ENCODE data around the gene NPC1. TPM values are rescaled to one million over a fixed set of nuclear protein-coding genes. Genes with fewer than 3 reads are reported as not detected.
A peak's percentile ranks its signal among the peaks of the same experiment; 100 is the strongest.
"Not testable (repeated sequence)": the region's sequence is repeated elsewhere in the genome, so short reads cannot be mapped to it uniquely, and the experiment has no call there.

Gene NPC1
- total and polyA plus RNA-seq, 5 experiments from 2014 or later: 5.0 to 38.8 (median 15.5) TPM

DNA sequence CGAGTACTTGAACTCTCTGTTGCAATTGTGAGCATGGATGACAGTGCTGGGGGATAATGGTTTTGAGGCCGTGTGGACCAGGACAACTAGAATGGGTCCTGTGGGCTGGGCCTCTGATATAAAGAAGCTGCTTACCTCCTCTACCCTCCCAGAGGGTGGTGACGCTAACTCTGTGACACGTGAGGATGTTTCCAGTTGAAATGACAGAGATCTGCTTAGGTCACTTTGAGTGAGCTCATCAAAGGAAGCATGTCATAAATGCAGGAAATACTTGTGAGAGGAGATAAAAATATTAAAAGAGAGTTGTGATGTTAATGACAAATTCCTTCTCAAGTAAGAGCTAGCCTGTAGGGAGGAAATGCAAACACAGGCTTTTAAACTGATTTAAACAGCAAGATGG, 66.6 kb downstream of the NPC1 start:
- DNase-seq (no peak), ATAC-seq (no peak)
- Mint-ChIP-seq H3K4me3 (no peak overlapping the region), H3K4me1 (peaks cover 5 to 11% (median 6%) of the 10 kb centered on the region in 4 donors), H3K36me3 (peaks cover 0 to 86% (median 36%) of the 10 kb centered on the region in 3 donors), H3K27ac (peak overlapping the region in 2 of 10 donors; percentile 31 to 44), H3K27me3 (no peaks in the 10 kb centered on the region), H3K9me3 (no peaks in the 10 kb centered on the region)
- POLR2A ChIA-PET: no interaction called here

DNA sequence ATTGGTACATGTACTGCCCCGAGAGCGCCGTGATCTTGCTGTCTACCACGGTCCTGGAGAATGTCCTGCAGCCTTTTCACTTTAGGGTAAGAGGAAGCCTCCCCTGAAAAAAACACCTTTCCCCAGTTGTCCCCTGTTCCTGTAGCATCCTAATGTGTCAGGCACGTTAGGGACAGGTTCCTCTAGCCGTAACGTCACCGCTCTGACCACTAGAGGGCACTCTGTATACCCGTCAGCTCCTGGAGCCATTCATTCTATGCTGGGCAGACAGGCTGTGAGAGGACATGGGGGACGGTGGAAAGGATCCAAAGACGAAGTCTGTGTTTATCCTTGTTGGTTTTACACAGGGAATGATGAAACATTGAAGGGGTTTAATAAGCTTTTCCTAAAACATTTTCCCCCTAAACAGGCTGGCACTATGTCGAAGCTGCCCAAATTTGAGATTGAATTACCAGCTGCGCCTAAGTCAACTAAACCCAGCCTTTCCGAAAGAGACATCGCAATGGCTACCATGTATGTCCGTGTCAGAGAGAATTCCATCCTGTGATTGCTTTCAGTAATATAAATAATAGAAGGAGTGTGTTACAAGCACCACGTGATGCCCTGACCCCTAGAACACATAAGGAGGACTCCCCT, 70.3 kb downstream of the NPC1 start:
- peak; percentile 99 for ATAC-seq
- H3K9me3 Mint-ChIP-seq: no peaks in the 10 kb centered on the region
- POLR2A ChIA-PET: interaction anchor here (1.0 to 1.5 kb wide), 3 partner anchors 13 to 71 kb away, joined by 4 to 8 read pairs (median 4); partner anchors contain the start of genes NPC1 and RMC1
- peaks cover 9 to 29% (median 15%) of the 10 kb centered on the region in 4 donors for H3K4me1 Mint-ChIP-seq
- H3K27me3 Mint-ChIP-seq: no peaks in the 10 kb centered on the region
- peaks cover 0 to 82% (median 19%) of the 10 kb centered on the region in 3 donors for H3K36me3 Mint-ChIP-seq
- peak overlapping the region in 7 of 10 donors; percentile 2 to 84 (median 28) for H3K27ac Mint-ChIP-seq
- peak; percentile 51 to 83 (median 68) for DNase-seq
- no peak overlapping the region for H3K4me3 Mint-ChIP-seq

DNA sequence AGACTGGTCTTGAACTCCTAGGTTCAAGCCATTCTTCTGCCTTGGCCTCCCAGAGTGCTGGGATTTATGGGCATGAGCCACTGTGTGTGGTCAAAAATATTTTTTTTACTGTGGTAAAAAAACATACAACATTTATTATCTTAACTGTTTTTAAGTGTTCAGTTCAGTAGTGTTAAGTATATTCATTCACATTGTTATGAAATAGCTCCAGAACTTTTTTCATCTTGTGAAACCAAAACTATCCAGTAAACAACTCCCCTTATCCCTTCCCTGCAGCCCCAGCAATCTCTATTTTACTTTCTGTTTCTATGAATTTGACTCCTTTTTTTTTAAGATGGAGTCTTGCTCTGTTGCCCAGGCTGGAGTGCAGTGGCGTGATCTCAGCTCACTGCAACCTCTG, 73.7 kb downstream of the NPC1 start:
- H3K36me3 Mint-ChIP-seq: peaks cover 0 to 81% (median 23%) of the 10 kb centered on the region in 3 donors
- POLR2A ChIA-PET: no interaction called here
- H3K9me3 Mint-ChIP-seq: no peaks in the 10 kb centered on the region
- H3K4me3 Mint-ChIP-seq: no peak overlapping the region
- peak overlapping the region in 9 of 10 donors; percentile 10 to 80 (median 58) for H3K27ac Mint-ChIP-seq
- ATAC-seq (no peak), DNase-seq (no peak)
- H3K4me1 Mint-ChIP-seq: peaks cover 13 to 40% (median 26%) of the 10 kb centered on the region in 4 donors
- no peaks in the 10 kb centered on the region for H3K27me3 Mint-ChIP-seq

DNA sequence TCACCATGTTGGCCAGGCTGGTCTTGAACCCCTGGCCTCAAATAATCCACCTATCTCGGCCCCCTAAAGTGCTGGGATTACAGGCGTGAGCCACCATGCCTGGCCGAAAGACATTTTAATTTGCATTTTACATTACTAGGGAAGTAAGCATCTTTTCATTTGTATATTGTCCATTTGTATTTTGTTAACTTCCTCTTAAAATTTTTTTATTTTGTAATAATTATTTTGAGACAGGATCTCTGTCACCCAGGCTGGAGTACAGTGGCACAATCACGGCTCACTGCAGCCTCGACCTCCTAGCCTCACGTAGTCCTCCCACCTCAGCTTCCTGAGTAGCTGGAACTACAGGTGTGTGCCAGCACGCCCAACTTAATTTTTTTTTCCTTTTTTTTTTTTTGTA, 74.1 kb downstream of the NPC1 start:
- peaks cover 0 to 81% (median 24%) of the 10 kb centered on the region in 3 donors for H3K36me3 Mint-ChIP-seq
- ATAC-seq, H3K9me3 Mint-ChIP-seq, H3K4me3 Mint-ChIP-seq, H3K27me3 Mint-ChIP-seq, DNase-seq, POLR2A ChIA-PET: not testable (repeated sequence)
- peaks cover 15 to 45% (median 29%) of the 10 kb centered on the region in 4 donors for H3K4me1 Mint-ChIP-seq
- peak overlapping the region in 5 of 10 donors; percentile 41 to 69 (median 59) for H3K27ac Mint-ChIP-seq

DNA sequence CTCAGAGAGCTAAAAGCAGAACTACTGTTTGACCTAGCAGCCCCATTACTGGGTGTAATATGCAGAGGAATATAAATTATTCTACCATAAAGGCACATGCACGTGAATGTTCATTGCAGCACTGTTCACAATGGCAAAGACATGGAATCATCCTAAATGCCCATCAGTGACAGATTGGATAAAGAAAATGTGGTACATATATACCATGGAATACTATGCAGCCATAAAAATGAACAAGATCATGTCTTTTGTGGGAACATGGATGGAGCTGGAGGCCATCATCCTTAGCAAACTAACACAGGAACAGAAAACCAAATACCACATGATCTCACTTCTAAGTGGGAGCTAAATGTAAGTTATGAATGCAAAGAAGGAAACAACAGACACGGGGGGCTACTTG, 75.4 kb downstream of the NPC1 start:
- H3K4me1 Mint-ChIP-seq: peaks cover 16 to 50% (median 34%) of the 10 kb centered on the region in 4 donors
- H3K36me3 Mint-ChIP-seq: peaks cover 0 to 78% (median 24%) of the 10 kb centered on the region in 3 donors
- H3K27me3 Mint-ChIP-seq, POLR2A ChIA-PET, ATAC-seq, DNase-seq, H3K9me3 Mint-ChIP-seq, H3K4me3 Mint-ChIP-seq: not testable (repeated sequence)
- peak overlapping the region in 2 of 10 donors; percentile 25 to 32 for H3K27ac Mint-ChIP-seq

DNA sequence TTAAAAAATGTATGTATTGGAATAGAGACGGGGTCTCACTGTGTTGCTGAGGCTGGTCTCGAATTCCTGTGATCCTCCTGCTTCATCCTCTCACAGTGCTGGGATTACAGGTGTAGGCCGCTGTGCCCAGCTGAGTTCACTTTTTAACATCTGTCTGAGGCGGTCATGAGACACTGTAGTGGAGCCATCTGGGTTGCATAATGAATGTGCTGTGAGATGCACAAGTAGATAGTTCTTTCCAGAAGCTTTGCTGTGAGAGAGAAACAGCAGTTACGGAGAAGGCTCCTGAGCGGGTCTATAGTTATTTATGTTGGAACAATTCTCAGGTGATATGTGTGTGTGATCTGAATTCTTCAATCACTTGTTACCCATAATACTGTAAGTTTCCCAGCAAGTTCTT, 79.9 kb downstream of the NPC1 start:
- Mint-ChIP-seq H3K36me3 (peaks cover 0 to 53% (median 20%) of the 10 kb centered on the region in 3 donors), H3K27ac (no peak overlapping the region), H3K4me1 (peaks cover 24 to 63% (median 52%) of the 10 kb centered on the region in 4 donors), H3K9me3 (no peaks in the 10 kb centered on the region), H3K27me3 (no peaks in the 10 kb centered on the region), H3K4me3 (peak overlapping the region in 4 of 10 donors; percentile 7 to 52 (median 30))
- no peak for DNase-seq
- POLR2A ChIA-PET: no interaction called here
- ATAC-seq: no peak

DNA sequence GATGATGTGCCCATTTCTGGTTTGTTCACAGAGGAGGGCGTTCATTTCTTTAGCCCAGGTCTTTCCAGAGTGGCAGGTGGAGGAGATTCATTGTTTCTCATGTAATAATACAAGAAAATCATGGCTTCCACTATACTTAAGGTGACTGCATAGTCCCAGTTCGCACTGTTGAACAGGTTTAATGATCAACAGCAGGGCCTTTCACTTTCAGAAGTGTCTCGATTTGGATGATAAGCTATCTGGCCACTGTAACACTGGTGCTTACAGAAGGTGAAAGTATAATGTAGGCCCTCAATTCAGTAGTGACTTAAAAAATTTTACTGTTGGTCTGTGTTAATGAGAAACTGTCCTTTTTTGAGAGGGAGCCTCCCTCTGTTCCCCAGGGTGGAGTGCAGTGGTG, 81.6 kb downstream of the NPC1 start:
- POLR2A ChIA-PET: no interaction called here
- no peak for DNase-seq

DNA sequence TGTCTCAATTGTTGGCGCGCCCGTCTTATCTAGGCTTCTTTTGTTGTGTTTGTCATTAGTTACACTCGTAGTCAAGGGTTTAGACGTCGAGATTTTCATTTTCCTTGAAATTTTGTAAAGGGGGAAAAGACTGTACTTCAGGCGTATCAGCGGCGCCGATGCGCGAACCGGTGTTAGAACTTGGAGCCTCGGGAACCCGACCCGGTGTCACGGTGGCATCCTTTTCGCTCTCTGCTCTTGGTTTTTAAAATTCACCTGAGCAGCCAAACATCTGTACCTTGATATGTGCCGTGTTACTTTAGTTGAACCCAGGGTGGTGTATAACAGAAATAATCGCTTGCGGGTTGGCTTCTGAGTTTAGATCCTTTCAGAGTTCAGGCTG, 82.4 kb downstream of the NPC1 start:
- ATAC-seq (no peak), DNase-seq (peak in 3 of 10 donors; percentile 9 to 29 (median 26))
- Mint-ChIP-seq H3K4me1 (peaks cover 27 to 73% (median 54%) of the 10 kb centered on the region in 4 donors), H3K27ac (peak overlapping the region; percentile 91 to 95 (median 94)), H3K4me3 (peak overlapping the region; percentile 91 to 97 (median 95)), H3K36me3 (peaks cover 0 to 33% (median 10%) of the 10 kb centered on the region in 3 donors), H3K27me3 (no peaks in the 10 kb centered on the region), H3K9me3 (no peaks in the 10 kb centered on the region)
- POLR2A ChIA-PET: interaction anchor here (0.6 to 1.8 kb wide), 4 partner anchors 11 to 82 kb away, joined by 3 to 7 read pairs (median 4); partner anchors contain the start of gene NPC1

More for the DNA sequence above, 81.6 kb downstream of the NPC1 start:
- peaks cover 24 to 66% (median 52%) of the 10 kb centered on the region in 4 donors for H3K4me1 Mint-ChIP-seq
- peaks cover 0 to 36% (median 10%) of the 10 kb centered on the region in 3 donors for H3K36me3 Mint-ChIP-seq
- H3K27ac Mint-ChIP-seq: peak overlapping the region in 9 of 10 donors; percentile 75 to 95 (median 94)
- ATAC-seq: no peak
- no peaks in the 10 kb centered on the region for H3K27me3 Mint-ChIP-seq
- peak overlapping the region; percentile 91 to 97 (median 95) for H3K4me3 Mint-ChIP-seq
- H3K9me3 Mint-ChIP-seq: no peaks in the 10 kb centered on the region

DNA sequence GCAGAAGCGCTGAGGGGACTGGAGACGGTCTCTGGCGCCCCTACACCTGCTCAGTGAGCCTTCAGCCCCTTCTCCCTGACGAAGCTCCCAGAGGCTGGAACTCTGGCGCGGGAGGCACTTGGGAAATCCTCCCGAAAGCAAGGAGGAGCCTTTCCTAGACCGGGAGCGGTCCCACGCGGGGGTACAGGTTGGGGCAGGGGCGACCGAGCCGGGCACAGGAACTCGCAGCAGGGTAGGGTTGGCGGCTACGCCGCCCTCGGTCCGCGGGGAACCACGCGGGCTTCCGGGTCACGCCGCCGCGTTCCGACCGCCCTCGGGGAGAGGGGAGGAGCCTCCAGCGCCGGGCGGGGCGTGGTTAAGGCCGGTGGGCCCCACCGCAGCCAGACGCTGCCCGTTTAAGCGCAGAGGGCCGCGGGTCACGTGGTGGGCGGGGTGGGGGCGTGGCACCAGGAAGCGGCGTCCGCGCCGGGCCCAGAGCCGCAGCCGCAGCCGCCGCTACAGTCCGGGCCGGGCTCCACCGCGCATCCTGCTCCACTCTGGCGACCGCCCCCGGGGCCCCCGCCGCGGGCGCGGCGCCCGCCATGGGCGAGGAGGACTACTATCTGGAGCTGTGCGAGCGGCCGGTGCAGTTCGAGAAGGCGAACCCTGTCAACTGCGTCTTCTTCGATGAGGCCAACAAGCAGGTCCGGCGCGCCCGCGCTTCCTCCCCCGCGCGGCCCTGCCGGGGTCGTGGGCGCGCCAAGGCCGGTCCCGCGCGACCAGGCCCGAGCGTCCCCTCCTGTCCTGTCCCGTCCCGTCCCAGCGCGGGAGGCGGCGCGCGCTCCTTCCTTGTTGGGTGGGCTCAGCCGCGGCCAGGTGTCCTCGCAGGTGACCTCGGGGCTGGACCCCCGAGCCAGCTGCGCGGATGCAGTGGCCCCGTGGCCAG, 83.0 kb downstream of the NPC1 start, which contains the start of gene RMC1:
Gene RMC1, plus strand, starts transcription at position 474 of the 925 bp plus-strand sequence. Its CDS starts 108 bp downstream, at position 582.
- POLR2A ChIA-PET: interaction anchor here (0.6 to 1.8 kb wide), 7 partner anchors 12 to 83 kb away, joined by 3 to 9 read pairs (median 6); partner anchors contain the start of genes NPC1 and RIOK3

DNA sequence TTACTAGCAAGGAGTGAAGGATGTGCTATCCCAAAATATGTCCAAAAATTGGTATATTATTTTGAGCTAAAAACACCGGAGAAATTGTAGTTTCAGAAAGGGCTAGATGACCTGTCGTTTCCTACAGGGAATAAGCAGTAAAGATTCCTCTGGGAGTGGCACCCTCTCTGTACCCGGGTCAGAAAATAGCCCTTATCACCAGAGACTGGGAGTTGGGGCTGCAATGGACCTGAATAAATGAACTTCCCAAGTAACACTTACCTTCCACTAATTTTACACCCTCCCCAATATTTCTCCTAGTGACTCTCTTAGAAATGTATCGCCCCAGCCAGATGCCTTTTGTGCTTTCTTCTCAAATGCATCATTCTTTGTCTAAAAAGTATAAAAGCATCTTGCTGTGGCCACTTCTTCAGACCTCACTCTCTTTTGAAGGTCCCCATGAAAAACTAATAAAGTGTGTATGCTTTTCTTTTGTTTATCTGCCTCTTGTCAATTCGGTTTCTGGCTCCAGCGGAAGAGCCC, 83.7 kb downstream of the NPC1 start:
- ATAC-seq (no peak), DNase-seq (no peak)
- Mint-ChIP-seq H3K4me3 (peak overlapping the region; percentile 80 to 97 (median 90)), H3K27me3 (no peaks in the 10 kb centered on the region), H3K9me3 (no peaks in the 10 kb centered on the region), H3K27ac (peak overlapping the region; percentile 90 to 96 (median 93)), H3K4me1 (peaks cover 23 to 77% (median 46%) of the 10 kb centered on the region in 4 donors), H3K36me3 (peaks cover 0 to 19% (median 0%) of the 10 kb centered on the region in 3 donors)
- POLR2A ChIA-PET: interaction anchor here (0.7 to 1.8 kb wide), 7 partner anchors 13 to 83 kb away, joined by 3 to 9 read pairs (median 6); partner anchors contain the start of genes NPC1 and RIOK3

More for the DNA sequence above, 83.0 kb downstream of the NPC1 start, which contains the start of gene RMC1:
- H3K9me3 Mint-ChIP-seq: no peaks in the 10 kb centered on the region
- peak; percentile 90 to 99 (median 96) for DNase-seq
- H3K4me1 Mint-ChIP-seq: peaks cover 25 to 76% (median 53%) of the 10 kb centered on the region in 4 donors
- peak; percentile 89 for ATAC-seq
- peaks cover 0 to 26% (median 6%) of the 10 kb centered on the region in 3 donors for H3K36me3 Mint-ChIP-seq
- H3K27me3 Mint-ChIP-seq: no peaks in the 10 kb centered on the region
- peak within 1 kb of the TSS; percentile 91 to 97 (median 95) for H3K4me3 Mint-ChIP-seq
- peak within 1 kb of the TSS; percentile 92 to 96 (median 95) for H3K27ac Mint-ChIP-seq

DNA sequence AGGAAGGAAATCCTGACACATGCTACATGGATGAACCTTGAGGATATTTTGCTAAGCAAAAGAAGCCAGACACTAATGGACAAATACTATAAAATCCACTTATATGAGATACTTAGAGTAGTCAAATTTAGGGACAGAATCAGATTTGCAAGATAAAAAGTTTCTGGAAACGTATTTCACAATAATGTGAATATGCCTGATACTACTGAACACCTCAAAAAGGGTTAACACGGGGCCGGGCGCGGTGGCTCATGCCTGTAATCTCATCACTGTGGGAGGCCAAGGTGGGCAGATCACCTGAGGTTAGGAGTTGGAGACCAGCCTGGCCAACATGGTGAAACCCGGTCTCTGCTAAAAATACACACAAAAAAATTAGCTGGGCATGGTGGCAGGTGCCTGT, 84.7 kb downstream of the NPC1 start:
- peak overlapping the region in 5 of 10 donors; percentile 35 to 95 (median 52) for H3K27ac Mint-ChIP-seq
- no peaks in the 10 kb centered on the region for H3K27me3 Mint-ChIP-seq
- ATAC-seq (no peak), DNase-seq (no peak)
- peak overlapping the region in 5 of 10 donors; percentile 30 to 97 (median 41) for H3K4me3 Mint-ChIP-seq
- no peaks in the 10 kb centered on the region for H3K9me3 Mint-ChIP-seq
- POLR2A ChIA-PET: interaction anchor here (0.7 to 1.3 kb wide), 2 partner anchors 47 to 84 kb away, joined by 3 to 6 read pairs; no protein-coding TSS in a partner anchor
- peaks cover 18 to 75% (median 38%) of the 10 kb centered on the region in 4 donors for H3K4me1 Mint-ChIP-seq
- peaks cover 0 to 11% (median 0%) of the 10 kb centered on the region in 3 donors for H3K36me3 Mint-ChIP-seq
